ENCODE results near the gene ZNF770.

ZNF770 gene

GRCh38 chr15:35014241-35014640 is 26.2 kb upstream of the ZNF770 start:
- DNase-seq (ENCODE audit: low spot score) = no peak
- TF ChIP-seq, protein P1, sequence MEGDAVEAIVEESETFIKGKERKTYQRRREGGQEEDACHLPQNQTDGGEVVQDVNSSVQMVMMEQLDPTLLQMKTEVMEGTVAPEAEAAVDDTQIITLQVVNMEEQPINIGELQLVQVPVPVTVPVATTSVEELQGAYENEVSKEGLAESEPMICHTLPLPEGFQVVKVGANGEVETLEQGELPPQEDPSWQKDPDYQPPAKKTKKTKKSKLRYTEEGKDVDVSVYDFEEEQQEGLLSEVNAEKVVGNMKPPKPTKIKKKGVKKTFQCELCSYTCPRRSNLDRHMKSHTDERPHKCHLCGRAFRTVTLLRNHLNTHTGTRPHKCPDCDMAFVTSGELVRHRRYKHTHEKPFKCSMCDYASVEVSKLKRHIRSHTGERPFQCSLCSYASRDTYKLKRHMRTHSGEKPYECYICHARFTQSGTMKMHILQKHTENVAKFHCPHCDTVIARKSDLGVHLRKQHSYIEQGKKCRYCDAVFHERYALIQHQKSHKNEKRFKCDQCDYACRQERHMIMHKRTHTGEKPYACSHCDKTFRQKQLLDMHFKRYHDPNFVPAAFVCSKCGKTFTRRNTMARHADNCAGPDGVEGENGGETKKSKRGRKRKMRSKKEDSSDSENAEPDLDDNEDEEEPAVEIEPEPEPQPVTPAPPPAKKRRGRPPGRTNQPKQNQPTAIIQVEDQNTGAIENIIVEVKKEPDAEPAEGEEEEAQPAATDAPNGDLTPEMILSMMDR (IDR thresholded peaks at IDR 0.05; ENCODE audit: borderline replicate concordance, control extremely low read depth, extremely low read depth, insufficient read depth, missing control alignments) = no peak
- in situ Hi-C loops (cut with MboI; ENCODE audit: low sequenced_read_pairs, unreplicated experiment) = no loop called here

DNA sequence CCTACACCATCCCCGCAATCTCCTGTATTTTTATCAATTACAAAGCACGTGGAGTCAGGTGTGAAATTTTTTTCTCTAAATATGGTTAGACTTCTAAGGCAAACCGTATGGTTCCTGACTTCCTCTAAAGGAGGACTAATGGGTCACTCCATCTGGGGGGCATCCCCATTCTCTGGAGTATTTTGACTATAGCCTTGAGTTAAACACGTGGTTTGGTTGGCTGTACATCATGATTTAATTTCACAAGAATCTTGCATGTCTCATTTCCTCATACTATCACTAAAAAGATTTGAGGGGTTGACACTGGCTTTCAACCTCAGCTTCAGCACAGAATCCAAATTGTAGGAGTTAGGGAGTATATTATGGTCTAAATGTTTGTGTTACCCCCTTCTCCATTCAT is 25.3 kb upstream of the ZNF770 start:
- DNase-seq (ENCODE audit: low spot score) = no peak
- TF ChIP-seq, protein P1 (IDR thresholded peaks at IDR 0.05; ENCODE audit: borderline replicate concordance, control extremely low read depth, extremely low read depth, insufficient read depth, missing control alignments) = no peak
- in situ Hi-C loops (cut with MboI; ENCODE audit: low sequenced_read_pairs, unreplicated experiment) = no loop called here

- TF ChIP-seq, protein P1 (IDR thresholded peaks at IDR 0.05; ENCODE audit: borderline replicate concordance, control extremely low read depth, extremely low read depth, insufficient read depth, missing control alignments) = no peak
- no peak for DNase-seq (ENCODE audit: low spot score)
- in situ Hi-C loops (cut with MboI; ENCODE audit: low sequenced_read_pairs, unreplicated experiment) = no loop called here
Measured at GRCh38 chr15:35007397-35007796, 19.3 kb upstream of the ZNF770 start.

- in situ Hi-C loops (cut with MboI; ENCODE audit: low sequenced_read_pairs, unreplicated experiment) = no loop called here
- TF ChIP-seq, protein P1 (IDR thresholded peaks at IDR 0.05; ENCODE audit: borderline replicate concordance, control extremely low read depth, extremely low read depth, insufficient read depth, missing control alignments) = no peak
- no peak for DNase-seq (ENCODE audit: low spot score)
Measured at GRCh38 chr15:35005933-35006332, 17.8 kb upstream of the ZNF770 start.

DNA sequence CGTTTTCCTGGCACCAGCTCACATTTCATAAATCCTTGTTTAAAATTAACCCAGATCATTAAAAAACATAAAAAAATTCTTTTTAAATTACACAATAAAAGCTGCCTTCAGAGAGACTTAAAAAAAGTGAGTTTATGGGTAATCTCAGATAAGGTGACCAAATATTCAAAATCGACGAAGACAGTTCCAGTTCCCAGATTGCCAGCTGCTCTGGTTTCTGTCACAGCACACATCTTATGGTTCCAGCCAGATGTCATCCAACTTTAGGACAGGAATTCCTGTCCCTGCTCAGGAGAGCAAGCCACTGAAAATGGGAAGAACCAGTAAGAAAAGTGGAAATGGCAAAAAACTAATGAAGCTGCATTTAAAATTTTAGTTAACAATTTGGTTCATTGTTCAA is 15.8 kb upstream of the ZNF770 start:
- in situ Hi-C loops (cut with MboI; ENCODE audit: low sequenced_read_pairs, unreplicated experiment) = no loop called here
- TF ChIP-seq, protein P1 (IDR thresholded peaks at IDR 0.05; ENCODE audit: borderline replicate concordance, control extremely low read depth, extremely low read depth, insufficient read depth, missing control alignments) = no peak
- DNase-seq (ENCODE audit: low spot score) = no peak

DNA sequence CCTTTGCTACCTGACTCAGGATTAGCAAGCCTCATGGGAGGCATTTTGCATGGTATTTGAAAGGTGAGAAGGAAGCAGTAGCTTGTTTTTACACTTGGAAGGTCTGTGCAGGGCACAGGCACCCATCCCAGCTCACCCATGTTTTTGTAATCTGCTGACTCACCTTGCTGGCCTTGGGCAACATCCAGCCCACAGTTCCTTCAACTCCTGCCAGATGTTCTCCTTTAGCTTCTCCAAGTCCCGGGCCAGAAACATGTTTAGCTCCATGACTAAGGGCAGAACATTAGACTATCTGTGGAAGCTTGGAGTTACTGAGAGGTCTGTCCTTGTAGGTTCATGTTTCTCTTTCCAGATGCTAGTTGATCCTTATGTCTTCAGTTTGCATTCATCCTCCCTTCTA is 12.4 kb upstream of the ZNF770 start:
- TF ChIP-seq, protein P1 (IDR thresholded peaks at IDR 0.05; ENCODE audit: borderline replicate concordance, control extremely low read depth, extremely low read depth, insufficient read depth, missing control alignments) = no peak
- DNase-seq (ENCODE audit: low spot score) = no peak
- in situ Hi-C loops (cut with MboI; ENCODE audit: low sequenced_read_pairs, unreplicated experiment) = no loop called here

GRCh38 chr15:34999906-35000305 is 11.8 kb upstream of the ZNF770 start:
- DNase-seq (ENCODE audit: low spot score) = no peak
- TF ChIP-seq, protein P1 (IDR thresholded peaks at IDR 0.05; ENCODE audit: borderline replicate concordance, control extremely low read depth, extremely low read depth, insufficient read depth, missing control alignments) = no peak
- in situ Hi-C loops (cut with MboI; ENCODE audit: low sequenced_read_pairs, unreplicated experiment) = no loop called here
